Skeletal muscle satellite cell (primary cell): ENCODE data around the gene BRINP2.
"Not testable (repeated sequence)": the region's sequence is repeated elsewhere in the genome, so short reads cannot be mapped to it uniquely, and the experiment has no call there.

Experiments used
- H3K27me3 ChIP-seq: 2 replicates; pipeline ENCODE4 v1.7.0; 2013; ENCODE audit warnings: low read length; ENCODE audit not compliant: control insufficient read depth, insufficient read depth
- H3K36me3 ChIP-seq: 2 replicates; pipeline ENCODE4 v1.7.0; 2013; ENCODE audit warnings: mild to moderate bottlenecking, control low read depth, low read length; ENCODE audit not compliant: insufficient read depth
- H3K4me1 ChIP-seq: 2 replicates; pipeline ENCODE4 v1.7.0; 2013; ENCODE audit warnings: low read length; ENCODE audit not compliant: control insufficient read depth, insufficient read depth
- H3K4me2 ChIP-seq: 2 replicates; pipeline ENCODE4 v1.7.0; 2013; ENCODE audit warnings: mild to moderate bottlenecking, low read length
- H3K4me3 ChIP-seq: 2 replicates; pipeline ENCODE4 v1.7.0; 2013; ENCODE audit warnings: low read length
- H3K9ac ChIP-seq: 2 replicates; pipeline ENCODE4 v1.7.0; 2013; ENCODE audit warnings: mild to moderate bottlenecking, low read depth, low read length, moderate library complexity
- H3K9me3 ChIP-seq: replicated peaks from 2 replicates; pipeline ENCODE4 v1.7.0; 2013; ENCODE audit warnings: mild to moderate bottlenecking, control low read depth, low read length

BRINP2 gene

DNA sequence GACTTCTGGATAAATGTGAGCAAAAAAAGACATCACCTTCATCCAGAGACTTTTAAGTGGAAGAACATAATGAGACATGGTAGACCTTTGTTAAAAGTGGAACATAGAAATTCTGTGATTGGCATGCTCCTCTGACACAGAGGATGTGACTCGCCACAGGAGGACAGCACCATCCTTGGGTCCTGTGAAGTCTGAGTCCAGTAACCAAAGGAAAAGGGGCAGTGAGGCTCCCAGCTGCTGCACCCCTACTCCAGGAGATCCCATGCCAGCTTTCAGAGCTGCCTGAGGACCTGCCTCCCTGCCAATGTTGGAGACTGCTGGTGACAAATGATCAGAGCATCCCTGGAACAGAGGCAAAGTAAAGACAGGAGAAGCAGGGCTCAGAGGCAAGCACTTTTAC, 136.2 kb downstream of the BRINP2 start:
- no peak overlapping the region for H3K4me2 ChIP-seq
- no peaks in the 10 kb centered on the region for H3K27me3 ChIP-seq
- no peaks in the 10 kb centered on the region for H3K36me3 ChIP-seq
- H3K9me3 ChIP-seq: no peaks in the 10 kb centered on the region
- peak overlapping the region; percentile 10 for H3K4me3 ChIP-seq
- no peak overlapping the region for H3K9ac ChIP-seq
- peaks cover 25% of the 10 kb centered on the region for H3K4me1 ChIP-seq

DNA sequence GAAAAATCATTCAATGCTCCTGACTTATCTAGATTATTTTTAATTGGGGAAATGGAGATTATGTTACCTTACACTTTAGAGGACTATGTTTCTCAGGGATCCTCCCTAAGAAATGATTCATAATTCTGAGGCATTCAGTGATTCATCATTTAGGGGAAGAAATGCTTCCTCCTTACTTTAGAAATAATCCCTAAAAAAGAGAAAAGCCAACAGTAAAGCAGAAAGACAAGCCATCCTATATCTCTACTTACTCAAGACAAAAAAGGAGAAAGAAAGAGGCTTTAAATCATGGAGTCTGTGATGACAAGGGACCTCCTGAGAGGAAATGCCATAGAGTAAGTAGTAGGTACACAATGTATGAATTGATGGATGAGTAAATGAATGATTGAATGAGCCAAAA, 137.0 kb downstream of the BRINP2 start:
- Histone ChIP-seq H3K27me3 (no peaks in the 10 kb centered on the region), H3K4me3 (no peak overlapping the region), H3K9me3 (no peaks in the 10 kb centered on the region), H3K36me3 (no peaks in the 10 kb centered on the region), H3K4me1 (peaks cover 25% of the 10 kb centered on the region), H3K4me2 (no peak overlapping the region), H3K9ac (no peak overlapping the region)

DNA sequence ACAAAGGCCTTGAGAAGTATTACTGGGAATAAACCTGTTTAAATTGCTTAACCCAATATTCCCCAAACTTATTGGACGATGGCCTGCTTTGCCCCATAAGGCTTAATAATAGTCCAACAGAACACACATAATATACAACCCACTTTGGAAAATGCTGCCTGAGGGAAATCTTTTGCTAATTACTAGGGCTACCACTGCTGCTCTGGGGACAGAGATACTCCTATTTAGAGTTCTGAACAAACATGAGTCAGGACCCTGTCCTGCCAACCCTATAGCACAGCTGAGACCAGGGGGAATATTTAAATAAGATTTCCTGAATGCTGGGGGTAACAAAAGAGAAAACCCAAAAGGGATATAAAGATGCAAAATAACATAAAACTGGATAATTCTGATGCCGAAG, 139.1 kb downstream of the BRINP2 start:
- H3K9ac ChIP-seq: no peak overlapping the region
- no peaks in the 10 kb centered on the region for H3K36me3 ChIP-seq
- H3K4me1 ChIP-seq: peaks cover 25% of the 10 kb centered on the region
- H3K27me3 ChIP-seq: no peaks in the 10 kb centered on the region
- H3K4me3 ChIP-seq: no peak overlapping the region
- no peaks in the 10 kb centered on the region for H3K9me3 ChIP-seq
- H3K4me2 ChIP-seq: no peak overlapping the region

- Histone ChIP-seq H3K4me1 (peaks cover 21% of the 10 kb centered on the region), H3K36me3 (no peaks in the 10 kb centered on the region), H3K4me3 (no peak overlapping the region), H3K9me3 (no peaks in the 10 kb centered on the region), H3K9ac (no peak overlapping the region), H3K4me2 (no peak overlapping the region), H3K27me3 (no peaks in the 10 kb centered on the region)
Measured at GRCh38 chr1:177310326-177310725, 139.6 kb downstream of the BRINP2 start.

DNA sequence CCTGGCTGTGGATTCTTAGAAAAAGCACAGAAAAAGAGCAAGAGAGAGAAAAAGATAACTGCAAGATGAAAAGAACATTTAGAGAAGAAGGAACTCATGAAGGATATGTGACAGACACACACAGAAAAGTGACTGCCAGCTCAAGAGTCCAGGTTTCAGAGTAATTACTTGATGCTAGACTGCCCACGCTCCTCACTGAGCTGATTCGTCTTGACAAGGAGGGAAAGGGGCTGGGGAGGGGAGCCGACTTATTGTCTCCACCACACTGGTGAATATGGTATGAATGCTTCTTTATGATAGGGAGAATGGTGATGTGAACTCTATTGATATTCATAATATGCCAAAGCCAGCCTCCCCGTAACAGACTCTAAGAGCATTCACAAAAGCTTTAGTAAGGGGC, 140.4 kb downstream of the BRINP2 start:
- no peak overlapping the region for H3K9ac ChIP-seq
- no peak overlapping the region for H3K4me2 ChIP-seq
- no peak overlapping the region for H3K4me3 ChIP-seq
- no peaks in the 10 kb centered on the region for H3K36me3 ChIP-seq
- H3K9me3 ChIP-seq: no peaks in the 10 kb centered on the region
- no peaks in the 10 kb centered on the region for H3K27me3 ChIP-seq
- H3K4me1 ChIP-seq: peaks cover 19% of the 10 kb centered on the region

- Histone ChIP-seq H3K4me2 (no peak overlapping the region), H3K9ac (no peak overlapping the region), H3K36me3 (no peaks in the 10 kb centered on the region), H3K27me3 (no peaks in the 10 kb centered on the region), H3K4me3 (no peak overlapping the region), H3K9me3 (no peaks in the 10 kb centered on the region), H3K4me1 (peaks cover 18% of the 10 kb centered on the region)
Measured at GRCh38 chr1:177311586-177311985, 140.8 kb downstream of the BRINP2 start.

DNA sequence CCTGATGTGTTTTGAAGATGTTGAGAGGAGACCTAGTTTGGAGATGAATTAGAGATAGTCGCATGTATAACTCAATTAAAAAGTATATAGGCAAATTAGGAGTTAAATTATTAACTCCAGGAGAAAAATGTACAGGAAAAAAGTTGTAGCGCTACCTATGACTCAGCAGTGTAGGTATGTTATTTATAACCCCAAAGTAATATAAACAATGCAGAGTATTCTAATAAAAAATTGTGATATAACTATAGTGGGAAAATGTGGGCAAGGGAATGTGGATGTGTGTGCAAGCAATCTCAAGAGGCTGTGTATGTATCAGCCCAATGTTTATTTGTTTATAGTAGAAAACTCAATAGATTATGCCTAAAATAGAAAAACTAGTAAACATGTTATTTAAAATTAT, 144.5 kb downstream of the BRINP2 start:
- Histone ChIP-seq H3K4me1 (no peaks in the 10 kb centered on the region), H3K36me3 (no peaks in the 10 kb centered on the region), H3K4me3 (no peak overlapping the region), H3K27me3 (no peaks in the 10 kb centered on the region), H3K9me3 (no peaks in the 10 kb centered on the region), H3K9ac (no peak overlapping the region), H3K4me2 (no peak overlapping the region)

GRCh38 chr1:177315761-177316160, 145.0 kb downstream of the BRINP2 start:
- H3K27me3 ChIP-seq: no peaks in the 10 kb centered on the region
- H3K9me3 ChIP-seq: no peaks in the 10 kb centered on the region
- no peaks in the 10 kb centered on the region for H3K36me3 ChIP-seq
- H3K4me2 ChIP-seq: no peak overlapping the region
- H3K9ac ChIP-seq: no peak overlapping the region
- no peak overlapping the region for H3K4me3 ChIP-seq
- H3K4me1 ChIP-seq: no peaks in the 10 kb centered on the region

DNA sequence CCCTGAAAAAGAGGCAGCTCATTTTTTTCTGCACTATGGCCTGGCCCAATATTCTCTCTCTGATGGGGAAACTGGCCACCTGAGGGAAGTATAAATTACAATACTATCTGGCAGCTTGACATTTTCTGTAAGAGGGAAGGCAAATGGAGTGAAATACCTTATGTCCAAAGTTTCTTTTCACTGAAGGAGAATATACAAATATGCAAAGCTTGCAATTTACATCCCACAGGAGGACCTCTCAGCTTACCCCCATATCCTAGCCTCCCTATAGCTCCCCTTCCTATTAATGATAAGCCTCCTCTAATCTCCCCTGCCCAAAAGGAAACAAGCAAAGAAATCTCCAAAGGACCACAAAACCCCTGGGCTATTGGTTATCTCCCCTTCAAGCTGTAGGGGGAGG, 150.7 kb downstream of the BRINP2 start:
- H3K4me1 ChIP-seq, H3K4me3 ChIP-seq, H3K27me3 ChIP-seq, H3K9ac ChIP-seq, H3K36me3 ChIP-seq, H3K4me2 ChIP-seq, H3K9me3 ChIP-seq: not testable (repeated sequence)

DNA sequence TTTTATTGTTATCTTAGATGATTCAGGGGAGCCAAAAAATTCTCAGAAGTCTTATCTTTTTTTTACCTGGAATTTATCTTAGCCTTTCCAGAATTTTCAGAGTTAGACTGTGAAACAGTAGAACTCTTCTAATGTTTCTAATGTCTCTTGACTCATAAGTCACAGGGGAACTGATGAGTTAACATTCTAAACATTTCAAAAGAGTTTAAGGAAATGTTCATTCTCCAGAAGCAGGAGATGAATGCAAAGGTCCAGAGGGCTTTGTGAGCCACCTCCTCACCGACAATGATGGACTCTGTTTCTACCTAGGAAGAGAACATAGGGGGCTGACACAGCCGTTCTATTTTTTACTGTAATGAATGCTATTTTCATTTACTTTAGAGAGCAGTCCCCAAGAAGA, 157.5 kb downstream of the BRINP2 start:
- H3K4me2 ChIP-seq: no peak overlapping the region
- H3K4me1 ChIP-seq: no peaks in the 10 kb centered on the region
- H3K36me3 ChIP-seq: no peaks in the 10 kb centered on the region
- no peaks in the 10 kb centered on the region for H3K9me3 ChIP-seq
- peaks cover 13% of the 10 kb centered on the region for H3K27me3 ChIP-seq
- no peak overlapping the region for H3K9ac ChIP-seq
- H3K4me3 ChIP-seq: no peak overlapping the region

GRCh38 chr1:177329871-177330270, 159.1 kb downstream of the BRINP2 start:
- peaks cover 13% of the 10 kb centered on the region for H3K27me3 ChIP-seq
- no peaks in the 10 kb centered on the region for H3K9me3 ChIP-seq
- no peak overlapping the region for H3K4me3 ChIP-seq
- no peaks in the 10 kb centered on the region for H3K4me1 ChIP-seq
- H3K9ac ChIP-seq: no peak overlapping the region
- no peaks in the 10 kb centered on the region for H3K36me3 ChIP-seq
- no peak overlapping the region for H3K4me2 ChIP-seq
